ENCODE data around the gene CAMTA1.

The CAMTA1 gene

DNA sequence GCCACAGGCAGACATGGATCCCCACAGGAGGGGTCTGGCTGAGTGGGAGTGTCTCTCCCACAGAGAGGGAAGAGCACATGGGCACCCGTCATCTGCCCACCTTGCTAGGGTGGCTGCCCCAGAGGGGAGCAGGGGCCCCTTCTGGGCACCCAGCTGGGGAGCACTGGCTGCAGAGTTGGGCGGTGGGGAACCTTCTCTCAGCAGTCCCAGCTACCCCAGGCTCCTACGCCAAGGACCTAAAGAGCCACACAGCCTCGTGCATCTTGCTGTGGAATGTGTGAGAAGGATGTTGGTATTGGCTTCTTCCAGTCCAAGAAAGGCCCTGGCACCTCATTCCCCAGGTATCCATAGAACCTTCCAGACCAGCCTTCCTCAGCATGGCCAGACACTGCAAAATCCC lies 735.2 kb downstream of the CAMTA1 start:
- H3K27ac ChIP-seq (ENCODE audit: low read depth, low read length) = no peak overlapping the region
- H3K36me3 ChIP-seq (ENCODE audit: control insufficient read depth, insufficient read depth, low read length) = no peaks in the 10 kb centered on the region
- H3K4me3 ChIP-seq (ENCODE audit: low read depth, low read length) = no peak overlapping the region
- H3K4me1 ChIP-seq (ENCODE audit: control insufficient read depth, insufficient read depth, low read length) = no peaks in the 10 kb centered on the region
- no peaks in the 10 kb centered on the region for H3K9me3 ChIP-seq (ENCODE audit: control insufficient read depth, insufficient read depth, low read length)
- no peaks in the 10 kb centered on the region for H3K27me3 ChIP-seq (ENCODE audit: control insufficient read depth, insufficient read depth, low read length)
- H3K9ac ChIP-seq (ENCODE audit: low read depth, low read length) = no peak overlapping the region

DNA sequence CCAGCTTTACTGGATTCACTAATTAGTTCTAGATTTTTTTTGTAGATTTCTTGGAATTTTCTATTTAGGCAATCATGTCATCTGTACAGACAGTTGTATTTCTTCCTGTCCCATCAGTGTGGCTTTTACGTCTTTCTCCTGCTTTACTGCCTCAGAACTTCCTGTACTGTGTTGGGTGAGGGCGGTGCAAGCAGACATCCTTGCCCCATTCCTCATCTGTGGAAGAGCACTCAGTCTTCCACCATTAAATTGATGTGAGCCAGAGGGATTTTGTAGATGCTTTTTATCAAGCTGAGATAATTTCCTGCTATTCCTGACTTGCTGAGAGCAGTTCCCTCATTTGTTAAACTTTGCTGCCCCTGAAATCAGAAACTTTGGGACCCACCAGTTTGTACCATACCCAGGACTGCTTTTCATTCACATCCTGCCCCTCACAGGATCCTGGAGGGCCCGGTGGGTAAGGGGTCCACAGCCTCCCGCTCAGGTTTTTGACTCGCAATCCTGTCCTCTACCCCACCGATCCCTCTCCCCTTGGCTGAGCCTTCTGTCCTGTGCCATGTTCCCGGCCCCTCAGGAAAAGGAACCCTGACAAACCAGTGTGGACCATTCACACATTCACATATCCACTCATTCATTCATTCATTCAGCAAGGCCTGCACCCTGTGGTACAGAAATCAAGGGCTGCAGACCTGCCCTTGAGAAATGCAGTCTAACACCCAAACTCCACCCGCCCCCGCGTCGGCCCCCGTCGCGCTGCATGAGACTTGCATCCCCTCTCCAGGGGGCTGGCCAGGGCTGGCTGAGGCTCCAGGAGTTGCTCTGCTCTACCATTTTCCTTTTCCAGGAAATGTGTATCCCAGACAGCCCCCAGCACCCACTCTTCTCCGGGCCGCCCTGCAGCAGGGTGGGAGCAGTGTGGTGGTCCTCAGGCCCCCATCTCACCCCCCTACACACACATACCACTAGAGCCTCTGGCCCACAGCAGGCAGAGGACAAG lies 739.4 kb downstream of the CAMTA1 start:
- Histone ChIP-seq H3K36me3 (ENCODE audit: control insufficient read depth, insufficient read depth, low read length) (no peaks in the 10 kb centered on the region), H3K27ac (ENCODE audit: low read depth, low read length) (no peak overlapping the region), H3K9ac (ENCODE audit: low read depth, low read length) (no peak overlapping the region), H3K4me3 (ENCODE audit: low read depth, low read length) (no peak overlapping the region), H3K9me3 (ENCODE audit: control insufficient read depth, insufficient read depth, low read length) (no peaks in the 10 kb centered on the region), H3K4me1 (ENCODE audit: control insufficient read depth, insufficient read depth, low read length) (no peaks in the 10 kb centered on the region), H3K27me3 (ENCODE audit: control insufficient read depth, insufficient read depth, low read length) (no peaks in the 10 kb centered on the region)

DNA sequence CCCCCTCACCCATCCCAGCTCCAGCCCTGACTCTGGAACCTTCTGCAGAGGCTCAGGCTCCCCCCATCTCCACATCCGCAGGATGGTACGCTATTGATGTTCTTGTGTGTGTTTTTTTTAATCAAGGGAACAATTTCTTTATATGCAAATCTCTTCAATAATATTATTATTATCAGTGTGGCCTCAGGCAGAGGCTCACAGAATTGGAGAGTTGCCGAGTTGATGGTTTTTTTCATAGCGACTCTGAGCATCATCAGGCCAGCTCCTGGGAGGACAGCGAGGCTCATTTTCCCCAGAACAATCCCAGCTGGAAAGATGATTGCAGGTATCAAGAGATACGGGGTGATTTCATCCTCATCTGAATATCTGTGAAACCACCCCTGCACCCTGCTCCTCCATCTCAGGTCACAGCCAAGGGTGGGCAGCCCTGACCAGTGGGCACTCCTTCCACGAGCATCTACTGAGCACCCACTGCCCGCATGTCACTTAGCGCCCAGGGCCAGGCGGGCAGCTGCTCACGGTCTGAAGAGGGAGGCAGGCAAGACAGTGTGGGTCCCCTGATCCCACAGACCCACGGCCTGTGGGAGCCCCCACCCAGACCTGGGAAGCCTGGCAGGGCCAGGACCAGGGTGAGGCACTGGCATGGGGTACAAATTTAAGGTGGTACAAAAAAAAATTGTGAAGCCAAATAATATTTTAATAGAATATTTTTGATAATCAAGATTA lies 740.2 kb downstream of the CAMTA1 start:
- H3K27me3 ChIP-seq (ENCODE audit: control insufficient read depth, insufficient read depth, low read length) = no peaks in the 10 kb centered on the region
- no peak overlapping the region for H3K4me3 ChIP-seq (ENCODE audit: low read depth, low read length)
- H3K36me3 ChIP-seq (ENCODE audit: control insufficient read depth, insufficient read depth, low read length) = no peaks in the 10 kb centered on the region
- no peak overlapping the region for H3K27ac ChIP-seq (ENCODE audit: low read depth, low read length)
- no peak overlapping the region for H3K9ac ChIP-seq (ENCODE audit: low read depth, low read length)
- H3K9me3 ChIP-seq (ENCODE audit: control insufficient read depth, insufficient read depth, low read length) = no peaks in the 10 kb centered on the region
- no peaks in the 10 kb centered on the region for H3K4me1 ChIP-seq (ENCODE audit: control insufficient read depth, insufficient read depth, low read length)

DNA sequence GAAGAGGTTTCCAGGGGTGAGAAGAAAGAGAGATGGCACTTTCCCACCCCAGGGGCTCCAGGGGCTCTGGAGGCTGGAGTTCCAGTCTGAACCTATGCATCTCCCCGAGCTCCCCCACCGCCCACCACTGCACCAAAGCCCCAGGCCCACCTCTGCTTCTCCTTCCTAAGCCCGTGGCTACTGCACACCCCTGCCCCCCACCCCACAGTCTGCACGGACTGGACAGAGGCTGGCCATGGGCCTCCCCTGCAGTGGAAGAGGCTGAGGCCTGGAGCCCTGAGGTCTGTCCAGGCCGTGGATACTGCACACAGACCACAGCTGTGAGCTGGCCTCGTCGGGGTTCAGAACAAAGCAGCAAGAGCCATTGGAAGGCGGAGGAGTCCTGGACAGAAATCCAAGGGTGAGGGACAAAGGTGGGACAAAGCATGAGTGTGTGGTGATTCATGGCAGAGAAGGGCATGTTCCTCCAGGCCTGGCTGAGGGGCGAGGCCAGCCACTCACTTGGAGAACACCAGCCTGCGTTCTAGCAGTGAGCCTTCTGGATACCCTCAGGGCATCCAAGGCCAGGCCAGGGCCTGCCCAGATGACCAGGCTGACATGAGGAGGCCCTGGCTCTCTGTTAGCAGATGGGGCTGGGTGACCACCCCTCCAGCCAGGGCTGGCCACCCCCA lies 741.1 kb downstream of the CAMTA1 start:
- no peak overlapping the region for H3K9ac ChIP-seq (ENCODE audit: low read depth, low read length)
- no peak overlapping the region for H3K27ac ChIP-seq (ENCODE audit: low read depth, low read length)
- no peak overlapping the region for H3K4me3 ChIP-seq (ENCODE audit: low read depth, low read length)
- no peaks in the 10 kb centered on the region for H3K36me3 ChIP-seq (ENCODE audit: control insufficient read depth, insufficient read depth, low read length)
- H3K27me3 ChIP-seq (ENCODE audit: control insufficient read depth, insufficient read depth, low read length) = no peaks in the 10 kb centered on the region
- H3K9me3 ChIP-seq (ENCODE audit: control insufficient read depth, insufficient read depth, low read length) = no peaks in the 10 kb centered on the region
- H3K4me1 ChIP-seq (ENCODE audit: control insufficient read depth, insufficient read depth, low read length) = no peaks in the 10 kb centered on the region

DNA sequence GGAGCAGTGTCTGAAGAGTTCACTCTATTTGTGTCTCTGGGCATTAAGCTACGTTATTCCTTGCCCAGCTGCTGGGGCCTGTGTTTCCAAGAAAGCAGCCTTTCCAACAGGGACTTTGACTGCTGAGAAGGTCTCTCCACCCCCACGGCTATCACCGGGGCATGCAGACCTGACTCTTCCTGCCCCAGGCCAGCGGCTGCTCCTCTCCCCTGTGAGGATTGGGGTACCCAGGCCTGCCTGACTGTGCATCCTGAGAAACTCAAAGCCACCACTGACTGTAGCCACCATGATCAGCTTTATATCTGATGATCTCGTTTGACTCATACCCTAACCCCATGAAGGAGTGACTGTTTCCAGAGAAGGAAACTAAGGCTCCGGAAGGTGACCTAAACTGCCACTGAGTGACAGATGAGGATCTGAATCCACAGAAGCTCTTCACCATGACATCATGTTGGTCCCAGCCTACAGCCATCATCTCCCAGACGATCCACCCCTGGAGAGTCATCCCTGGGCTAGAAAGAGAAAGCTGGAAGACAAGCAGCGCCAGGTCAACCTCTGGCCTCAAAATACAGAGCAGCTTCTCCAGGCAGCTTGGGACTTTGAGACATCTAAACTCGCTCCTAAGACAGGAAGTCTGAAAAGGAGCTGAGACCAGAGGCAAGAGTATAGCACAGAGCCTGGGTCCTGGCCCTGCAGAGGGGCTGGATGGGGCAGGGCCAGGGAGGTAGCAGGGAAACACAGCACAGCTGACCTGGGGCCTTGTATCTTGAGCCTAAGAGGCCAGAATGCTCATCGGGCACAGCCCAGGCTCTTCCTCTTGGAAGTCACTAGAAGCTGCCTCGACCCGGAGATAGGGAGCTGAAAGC lies 741.8 kb downstream of the CAMTA1 start:
- H3K9me3 ChIP-seq (ENCODE audit: control insufficient read depth, insufficient read depth, low read length) = no peaks in the 10 kb centered on the region
- no peaks in the 10 kb centered on the region for H3K27me3 ChIP-seq (ENCODE audit: control insufficient read depth, insufficient read depth, low read length)
- H3K27ac ChIP-seq (ENCODE audit: low read depth, low read length) = no peak overlapping the region
- no peak overlapping the region for H3K9ac ChIP-seq (ENCODE audit: low read depth, low read length)
- H3K36me3 ChIP-seq (ENCODE audit: control insufficient read depth, insufficient read depth, low read length) = no peaks in the 10 kb centered on the region
- H3K4me3 ChIP-seq (ENCODE audit: low read depth, low read length) = no peak overlapping the region
- H3K4me1 ChIP-seq (ENCODE audit: control insufficient read depth, insufficient read depth, low read length) = no peaks in the 10 kb centered on the region

DNA sequence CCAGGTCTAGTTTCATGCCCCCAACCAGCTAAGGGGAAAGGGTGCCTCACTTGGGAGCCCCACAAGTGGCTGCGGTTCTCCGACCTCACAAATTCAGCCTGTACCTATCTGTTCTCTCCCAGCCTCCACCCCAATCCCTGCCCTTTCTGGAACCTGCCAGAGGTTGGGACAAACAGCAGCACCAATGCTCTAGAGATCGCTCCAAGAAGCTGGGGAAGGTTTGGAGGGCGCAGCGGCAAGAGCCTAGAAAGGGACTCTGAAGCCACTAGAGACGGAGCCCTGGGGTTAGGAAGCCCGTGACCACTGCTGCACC lies 742.4 kb downstream of the CAMTA1 start:
- Histone ChIP-seq H3K4me1 (ENCODE audit: control insufficient read depth, insufficient read depth, low read length) (no peaks in the 10 kb centered on the region), H3K36me3 (ENCODE audit: control insufficient read depth, insufficient read depth, low read length) (no peaks in the 10 kb centered on the region), H3K4me3 (ENCODE audit: low read depth, low read length) (no peak overlapping the region), H3K27ac (ENCODE audit: low read depth, low read length) (no peak overlapping the region), H3K9me3 (ENCODE audit: control insufficient read depth, insufficient read depth, low read length) (no peaks in the 10 kb centered on the region), H3K27me3 (ENCODE audit: control insufficient read depth, insufficient read depth, low read length) (no peaks in the 10 kb centered on the region), H3K9ac (ENCODE audit: low read depth, low read length) (no peak overlapping the region)

DNA sequence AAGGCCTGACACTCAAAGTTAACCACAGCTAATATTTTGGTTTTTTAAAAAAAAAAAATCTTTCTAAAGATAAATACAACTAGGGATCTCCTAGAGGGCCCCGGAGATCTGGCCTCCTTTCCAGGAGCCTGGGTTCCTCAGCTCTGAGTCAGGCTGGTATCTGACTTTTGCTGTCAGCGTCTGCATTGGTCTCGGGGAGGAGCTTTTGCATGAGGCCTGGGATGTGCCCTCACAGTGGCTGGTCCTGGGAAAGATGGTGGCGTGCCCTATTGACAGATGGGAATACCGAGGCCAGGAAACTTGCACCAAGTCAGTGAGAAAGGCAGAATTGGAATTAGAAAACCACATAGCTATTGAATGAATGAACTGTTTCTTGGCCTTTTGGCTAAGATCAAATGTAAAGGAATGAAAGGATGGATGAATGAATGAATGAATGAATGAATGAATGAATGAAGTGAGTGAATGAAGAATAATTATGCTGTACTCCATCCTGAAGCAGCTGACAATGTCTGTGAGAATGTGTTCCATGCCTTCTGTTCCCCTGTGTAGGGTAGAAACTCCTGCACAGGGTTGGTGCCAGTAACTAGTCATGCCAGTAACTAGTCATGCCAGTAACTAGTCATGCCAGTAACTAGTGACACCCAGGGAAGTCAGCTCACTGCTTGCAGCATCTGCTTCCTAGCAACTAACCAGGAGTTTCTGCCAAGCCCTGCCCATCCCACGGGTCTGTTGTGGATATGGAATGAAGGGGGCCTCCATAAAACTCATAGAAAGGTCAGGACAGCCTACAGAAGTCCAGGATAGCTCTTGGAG lies 743.3 kb downstream of the CAMTA1 start:
- H3K36me3 ChIP-seq (ENCODE audit: control insufficient read depth, insufficient read depth, low read length) = no peaks in the 10 kb centered on the region
- H3K9me3 ChIP-seq (ENCODE audit: control insufficient read depth, insufficient read depth, low read length) = no peaks in the 10 kb centered on the region
- no peak overlapping the region for H3K4me3 ChIP-seq (ENCODE audit: low read depth, low read length)
- no peaks in the 10 kb centered on the region for H3K4me1 ChIP-seq (ENCODE audit: control insufficient read depth, insufficient read depth, low read length)
- H3K9ac ChIP-seq (ENCODE audit: low read depth, low read length) = no peak overlapping the region
- no peak overlapping the region for H3K27ac ChIP-seq (ENCODE audit: low read depth, low read length)
- no peaks in the 10 kb centered on the region for H3K27me3 ChIP-seq (ENCODE audit: control insufficient read depth, insufficient read depth, low read length)

DNA sequence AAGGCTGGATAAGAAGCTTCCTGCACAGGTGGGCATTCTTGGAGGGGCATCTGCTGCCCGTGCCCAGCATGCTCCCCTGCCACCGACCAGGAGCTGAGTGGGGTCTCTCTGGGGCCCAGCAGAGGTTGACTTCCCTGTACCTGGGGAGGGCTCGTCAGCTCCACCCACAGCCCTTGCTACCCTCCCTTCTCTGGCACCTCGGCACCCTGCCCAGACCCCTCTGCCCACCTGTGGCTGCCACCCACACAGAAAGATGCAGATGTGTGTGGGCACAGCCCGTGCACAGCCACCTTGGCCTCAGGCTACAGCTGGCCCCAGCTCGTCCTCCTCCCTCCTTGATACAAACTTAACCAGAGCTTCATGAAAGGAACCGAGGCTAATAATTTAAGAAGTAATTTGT lies 744.7 kb downstream of the CAMTA1 start:
- no peaks in the 10 kb centered on the region for H3K4me1 ChIP-seq (ENCODE audit: control insufficient read depth, insufficient read depth, low read length)
- no peak overlapping the region for H3K27ac ChIP-seq (ENCODE audit: low read depth, low read length)
- H3K4me3 ChIP-seq (ENCODE audit: low read depth, low read length) = no peak overlapping the region
- H3K36me3 ChIP-seq (ENCODE audit: control insufficient read depth, insufficient read depth, low read length) = no peaks in the 10 kb centered on the region
- H3K9ac ChIP-seq (ENCODE audit: low read depth, low read length) = no peak overlapping the region
- H3K27me3 ChIP-seq (ENCODE audit: control insufficient read depth, insufficient read depth, low read length) = no peaks in the 10 kb centered on the region
- H3K9me3 ChIP-seq (ENCODE audit: control insufficient read depth, insufficient read depth, low read length) = no peaks in the 10 kb centered on the region

DNA sequence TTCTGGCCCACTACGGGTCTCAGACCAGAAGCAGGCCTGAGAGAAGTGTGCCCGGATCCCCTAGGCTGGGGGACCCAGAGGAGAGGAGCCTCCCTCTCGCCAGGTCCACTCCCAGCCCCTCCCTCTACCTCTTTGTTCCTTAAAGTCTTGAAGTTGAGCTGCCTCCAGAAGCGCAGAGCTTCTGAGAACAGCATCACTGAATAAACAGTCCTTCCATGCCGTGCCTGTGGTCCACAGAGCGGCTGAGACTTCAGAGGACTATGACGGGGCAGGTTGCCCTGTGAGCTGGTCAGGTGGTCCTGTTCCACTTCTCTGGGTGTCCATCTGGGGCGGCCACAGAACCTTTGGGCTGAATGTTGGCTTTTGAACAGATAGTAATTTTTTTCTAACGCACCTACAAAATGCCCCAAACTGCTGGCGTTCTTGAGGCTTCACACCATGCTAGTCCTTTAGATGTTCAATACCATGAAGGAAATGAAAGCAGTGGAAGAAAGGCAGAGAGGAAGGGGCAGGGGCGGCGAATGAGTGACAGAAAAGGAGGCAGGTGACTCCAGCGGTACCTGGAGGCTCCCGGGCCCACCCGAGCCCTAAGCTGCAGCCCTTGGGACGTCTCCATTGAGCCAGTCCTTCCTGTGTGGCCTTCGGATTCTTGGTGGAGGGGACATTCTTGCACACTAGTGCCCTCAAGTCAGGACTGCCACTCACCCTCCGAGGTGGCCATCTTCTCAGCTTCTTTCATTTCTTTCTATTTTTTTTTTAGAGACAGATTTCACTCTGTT lies 746.5 kb downstream of the CAMTA1 start:
- H3K27me3 ChIP-seq (ENCODE audit: control insufficient read depth, insufficient read depth, low read length) = no peaks in the 10 kb centered on the region

More for the DNA sequence above, 746.5 kb downstream of the CAMTA1 start:
- Histone ChIP-seq H3K36me3 (ENCODE audit: control insufficient read depth, insufficient read depth, low read length) (no peaks in the 10 kb centered on the region), H3K27ac (ENCODE audit: low read depth, low read length) (no peak overlapping the region), H3K9me3 (ENCODE audit: control insufficient read depth, insufficient read depth, low read length) (no peaks in the 10 kb centered on the region), H3K4me3 (ENCODE audit: low read depth, low read length) (no peak overlapping the region), H3K4me1 (ENCODE audit: control insufficient read depth, insufficient read depth, low read length) (peaks cover 16% of the 10 kb centered on the region), H3K9ac (ENCODE audit: low read depth, low read length) (no peak overlapping the region)

Data from HUES48 (cell line).